Mesangial cell (primary cell): ENCODE results near the gene DCTN1. TPM values are rescaled to one million over a fixed set of nuclear protein-coding genes. Genes with fewer than 3 reads are reported as not detected.

Experiments used
- total RNA-seq: library from RNA; depleted of rRNA; stranded (reverse); fragments of >200 nt; gene quantifications from 2 replicates; pipeline ENCODE4 v1.2.3, GENCODE V29; 2015

The DCTN1 gene
- 84.4 and 103 TPM in 2 replicates for total RNA-seq

GRCh38 chr2:74379851-74380789, at the start of gene DCTN1:
TSS of gene DCTN1 (minus strand) at chr2:74380311. CDS start at chr2:74380037, 274 bp downstream.

GRCh38 chr2:74421221-74421870, 41.2 kb upstream of the DCTN1 start, which contains the start of the genes C2orf81 and WDR54:
TSS of gene C2orf81 (minus strand) at chr2:74421619. CDS start at chr2:74421560, 59 bp downstream.
TSS of gene WDR54 (plus strand) at chr2:74421730. CDS start at chr2:74422154, 424 bp downstream.

GRCh38 chr2:74343316-74343715, 36.8 kb downstream of the DCTN1 start, which contains the start of gene SLC4A5:
TSS of gene SLC4A5 (minus strand) at chr2:74343416. CDS start at chr2:74315023, 28,393 bp downstream.

Other genes starting within 250 kb of the DCTN1 start
- gene BOLA3, start 232.4 kb downstream of the DCTN1 start, total RNA-seq: 38.4 and 75.8 TPM in 2 replicates
- 81.0 and 96.0 TPM in 2 replicates for gene MOB1A, start 201.4 kb downstream of the DCTN1 start, total RNA-seq
- gene MTHFD2, start 181.7 kb downstream of the DCTN1 start, total RNA-seq: 65.7 and 112 TPM in 2 replicates
- gene SLC4A5, start 36.9 kb downstream of the DCTN1 start, total RNA-seq: under 0.01 and 0.51 TPM in 2 replicates
- gene C2orf81, start 41.3 kb upstream of the DCTN1 start, total RNA-seq: 2.4 and 4.9 TPM in 2 replicates
- gene WDR54, start 41.4 kb upstream of the DCTN1 start, total RNA-seq: 46.8 and 49.0 TPM in 2 replicates
- gene RTKN, start 61.6 kb upstream of the DCTN1 start, total RNA-seq: 39.1 and 48.0 TPM in 2 replicates
- 12.4 and 16.8 TPM in 2 replicates for gene INO80B, start 74.8 kb upstream of the DCTN1 start, total RNA-seq
- gene WBP1, start 78.1 kb upstream of the DCTN1 start, total RNA-seq: 56.4 and 113 TPM in 2 replicates
- gene MOGS, start 85.1 kb upstream of the DCTN1 start, total RNA-seq: 68.6 and 75.9 TPM in 2 replicates
- 26.5 and 31.4 TPM in 2 replicates for gene MRPL53, start 92.4 kb upstream of the DCTN1 start, total RNA-seq
- 6.0 and 9.5 TPM in 2 replicates for gene CCDC142, start 102.7 kb upstream of the DCTN1 start, total RNA-seq
- gene TTC31, start 102.8 kb upstream of the DCTN1 start, total RNA-seq: 20.8 and 22.2 TPM in 2 replicates
- 1.5 and 6.7 TPM in 2 replicates for gene LBX2, start 119.3 kb upstream of the DCTN1 start, total RNA-seq
- 10.4 and 15.0 TPM in 2 replicates for gene PCGF1, start 127.4 kb upstream of the DCTN1 start, total RNA-seq
- not detected in 2 replicates for gene TLX2, start 134.1 kb upstream of the DCTN1 start, total RNA-seq
- gene DQX1, start 145.9 kb upstream of the DCTN1 start, total RNA-seq: not detected in 2 replicates
- gene AUP1, start 149.4 kb upstream of the DCTN1 start, total RNA-seq: 96.3 and 120 TPM in 2 replicates
- 39.9 and 45.8 TPM in 2 replicates for gene HTRA2, start 149.6 kb upstream of the DCTN1 start, total RNA-seq
- gene LOXL3, start 173.6 kb upstream of the DCTN1 start, total RNA-seq: 9.0 and 14.8 TPM in 2 replicates
- gene DOK1, start 174.4 kb upstream of the DCTN1 start, total RNA-seq: 32.8 and 43.5 TPM in 2 replicates